Measurements from ENCODE around the gene TIMM44.
"Not testable (repeated sequence)": the region's sequence is repeated elsewhere in the genome, so short reads cannot be mapped to it uniquely, and the experiment has no call there.

TIMM44 gene

GRCh38 chr19:7962644-7963268, 19.3 kb upstream of the TIMM44 start:
- H3K4me1 ChIP-seq (ENCODE audit: control insufficient read depth in 1 of 2, insufficient read depth in 2 of 2, low read length in 2 of 2): no peaks in the 10 kb centered on the region
- H3K36me3 ChIP-seq (ENCODE audit: control insufficient read depth in 1 of 2, insufficient read depth in 2 of 2, low read length in 2 of 2): peaks cover 45 to 72% of the 10 kb centered on the region in 2 donors
- H3K9me3 ChIP-seq (ENCODE audit: control insufficient read depth in 1 of 2, low read length in 2 of 2): no peaks in the 10 kb centered on the region
- H3K4me3 ChIP-seq (ENCODE audit: low read depth in 1 of 2, low read length in 2 of 2): no peak overlapping the region
- H3K27ac ChIP-seq (ENCODE audit: low read length): no peak overlapping the region
- H3K27me3 ChIP-seq (ENCODE audit: low read depth, low read length): no peaks in the 10 kb centered on the region

GRCh38 chr19:7961920-7962626, 18.6 kb upstream of the TIMM44 start:
- H3K4me1 ChIP-seq (ENCODE audit: control insufficient read depth in 1 of 2, insufficient read depth in 2 of 2, low read length in 2 of 2): no peaks in the 10 kb centered on the region
- peaks cover 42 to 69% of the 10 kb centered on the region in 2 donors for H3K36me3 ChIP-seq (ENCODE audit: control insufficient read depth in 1 of 2, insufficient read depth in 2 of 2, low read length in 2 of 2)
- H3K9me3 ChIP-seq (ENCODE audit: control insufficient read depth in 1 of 2, low read length in 2 of 2): no peaks in the 10 kb centered on the region
- no peak overlapping the region for H3K27ac ChIP-seq (ENCODE audit: low read length)
- H3K4me3 ChIP-seq (ENCODE audit: low read depth in 1 of 2, low read length in 2 of 2): no peak overlapping the region
- H3K27me3 ChIP-seq (ENCODE audit: low read depth, low read length): no peaks in the 10 kb centered on the region

- not testable (repeated sequence) for H3K27ac ChIP-seq (ENCODE audit: low read length); H3K9me3 ChIP-seq (ENCODE audit: control insufficient read depth in 1 of 2, low read length in 2 of 2); H3K4me3 ChIP-seq (ENCODE audit: low read depth in 1 of 2, low read length in 2 of 2); H3K4me1 ChIP-seq (ENCODE audit: control insufficient read depth in 1 of 2, insufficient read depth in 2 of 2, low read length in 2 of 2); H3K27me3 ChIP-seq (ENCODE audit: low read depth, low read length)
- H3K36me3 ChIP-seq (ENCODE audit: control insufficient read depth in 1 of 2, insufficient read depth in 2 of 2, low read length in 2 of 2): peaks cover 34 to 59% of the 10 kb centered on the region in 2 donors
Measured at GRCh38 chr19:7961082-7961481, 17.6 kb upstream of the TIMM44 start.

DNA sequence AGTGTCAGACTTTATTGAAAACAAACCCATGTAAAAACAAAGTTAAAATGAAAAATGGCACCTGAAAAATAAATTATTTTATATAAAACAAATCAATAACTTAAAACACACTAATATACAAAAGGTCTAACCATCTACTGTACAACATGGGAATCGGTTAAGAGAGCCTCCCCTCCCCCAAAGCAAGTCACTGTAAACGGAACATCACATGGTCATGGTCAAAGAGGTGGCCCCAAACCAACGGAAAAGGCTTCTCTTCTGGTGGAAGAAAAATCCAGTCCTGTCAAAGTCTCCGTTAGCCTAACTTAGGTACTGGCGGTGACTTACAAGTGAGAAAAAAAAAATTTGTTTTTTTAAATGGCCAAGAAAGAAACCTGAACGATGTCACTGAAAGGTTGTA, 15.7 kb upstream of the TIMM44 start:
- H3K27ac ChIP-seq (ENCODE audit: low read length): no peak overlapping the region
- no peak overlapping the region for H3K4me3 ChIP-seq (ENCODE audit: low read depth in 1 of 2, low read length in 2 of 2)
- H3K9me3 ChIP-seq (ENCODE audit: control insufficient read depth in 1 of 2, low read length in 2 of 2): no peaks in the 10 kb centered on the region
- H3K36me3 ChIP-seq (ENCODE audit: control insufficient read depth in 1 of 2, insufficient read depth in 2 of 2, low read length in 2 of 2): peaks cover 32 to 42% of the 10 kb centered on the region in 2 donors
- no peaks in the 10 kb centered on the region for H3K27me3 ChIP-seq (ENCODE audit: low read depth, low read length)
- no peaks in the 10 kb centered on the region for H3K4me1 ChIP-seq (ENCODE audit: control insufficient read depth in 1 of 2, insufficient read depth in 2 of 2, low read length in 2 of 2)

DNA sequence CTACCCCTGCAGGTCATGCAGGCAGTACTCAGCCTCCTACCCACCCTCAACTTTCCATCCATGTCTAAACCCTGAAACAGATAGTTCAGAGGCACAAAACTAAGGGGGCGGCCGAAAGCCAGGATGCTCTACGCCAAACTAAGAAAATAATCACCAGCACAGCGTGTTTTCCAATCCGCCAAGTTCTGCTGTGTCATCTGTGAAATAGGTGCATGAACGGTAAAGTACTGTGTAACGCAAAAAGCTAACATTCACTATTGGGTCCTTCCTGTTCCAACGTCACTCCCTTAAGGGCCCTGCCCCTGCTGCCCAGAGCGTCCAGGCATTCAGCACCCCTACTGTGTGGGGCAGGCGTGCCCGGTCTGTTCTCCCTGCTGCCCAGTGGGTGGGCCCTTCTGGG, 12.2 kb upstream of the TIMM44 start:
- Histone ChIP-seq H3K36me3 (ENCODE audit: control insufficient read depth in 1 of 2, insufficient read depth in 2 of 2, low read length in 2 of 2) (peaks cover 5 to 18% of the 10 kb centered on the region in 2 donors), H3K27me3 (ENCODE audit: low read depth, low read length) (no peaks in the 10 kb centered on the region), H3K27ac (ENCODE audit: low read length) (no peak overlapping the region), H3K4me1 (ENCODE audit: control insufficient read depth in 1 of 2, insufficient read depth in 2 of 2, low read length in 2 of 2) (no peaks in the 10 kb centered on the region), H3K9me3 (ENCODE audit: control insufficient read depth in 1 of 2, low read length in 2 of 2) (no peaks in the 10 kb centered on the region), H3K4me3 (ENCODE audit: low read depth in 1 of 2, low read length in 2 of 2) (no peak overlapping the region)

DNA sequence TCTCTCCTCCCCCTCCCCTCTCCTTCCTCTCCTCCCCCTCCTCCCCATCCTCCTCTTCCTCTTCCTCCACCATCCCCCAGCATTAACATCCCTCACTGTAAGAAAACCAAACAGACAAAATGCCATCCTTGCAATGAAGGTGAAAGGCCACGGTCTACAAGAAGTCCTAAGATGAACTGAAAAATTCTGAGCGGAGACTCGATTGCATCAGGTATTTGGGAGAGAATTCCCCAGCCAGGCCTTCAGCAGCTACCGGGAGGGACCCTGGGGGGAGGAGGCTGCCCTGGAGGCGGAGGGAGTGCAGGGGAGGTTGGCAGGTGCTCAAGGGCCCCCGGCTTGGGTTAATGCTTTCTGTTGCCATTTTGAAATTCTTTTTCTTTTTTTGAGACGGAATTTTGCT, 10.1 kb upstream of the TIMM44 start:
- peaks cover 0 to 12% of the 10 kb centered on the region in 2 donors for H3K36me3 ChIP-seq (ENCODE audit: control insufficient read depth in 1 of 2, insufficient read depth in 2 of 2, low read length in 2 of 2)
- no peaks in the 10 kb centered on the region for H3K4me1 ChIP-seq (ENCODE audit: control insufficient read depth in 1 of 2, insufficient read depth in 2 of 2, low read length in 2 of 2)
- no peaks in the 10 kb centered on the region for H3K27me3 ChIP-seq (ENCODE audit: low read depth, low read length)
- no peak overlapping the region for H3K27ac ChIP-seq (ENCODE audit: low read length)
- H3K9me3 ChIP-seq (ENCODE audit: control insufficient read depth in 1 of 2, low read length in 2 of 2): no peaks in the 10 kb centered on the region
- no peak overlapping the region for H3K4me3 ChIP-seq (ENCODE audit: low read depth in 1 of 2, low read length in 2 of 2)

GRCh38 chr19:7953060-7953459, 9.6 kb upstream of the TIMM44 start:
- peaks cover 0 to 7% of the 10 kb centered on the region in 2 donors for H3K36me3 ChIP-seq (ENCODE audit: control insufficient read depth in 1 of 2, insufficient read depth in 2 of 2, low read length in 2 of 2)
- no peak overlapping the region for H3K4me3 ChIP-seq (ENCODE audit: low read depth in 1 of 2, low read length in 2 of 2)
- H3K27ac ChIP-seq (ENCODE audit: low read length): no peak overlapping the region
- H3K27me3 ChIP-seq (ENCODE audit: low read depth, low read length): no peaks in the 10 kb centered on the region
- no peaks in the 10 kb centered on the region for H3K9me3 ChIP-seq (ENCODE audit: control insufficient read depth in 1 of 2, low read length in 2 of 2)
- no peaks in the 10 kb centered on the region for H3K4me1 ChIP-seq (ENCODE audit: control insufficient read depth in 1 of 2, insufficient read depth in 2 of 2, low read length in 2 of 2)

- Histone ChIP-seq H3K36me3 (ENCODE audit: control insufficient read depth in 1 of 2, insufficient read depth in 2 of 2, low read length in 2 of 2) (no peaks in the 10 kb centered on the region), H3K27me3 (ENCODE audit: low read depth, low read length) (no peaks in the 10 kb centered on the region), H3K9me3 (ENCODE audit: control insufficient read depth in 1 of 2, low read length in 2 of 2) (no peaks in the 10 kb centered on the region), H3K27ac (ENCODE audit: low read length) (no peak overlapping the region), H3K4me3 (ENCODE audit: low read depth in 1 of 2, low read length in 2 of 2) (no peak overlapping the region), H3K4me1 (ENCODE audit: control insufficient read depth in 1 of 2, insufficient read depth in 2 of 2, low read length in 2 of 2) (peaks cover 0 to 10% of the 10 kb centered on the region in 2 donors)
Measured at GRCh38 chr19:7947939-7948338, 4.5 kb upstream of the TIMM44 start.

DNA sequence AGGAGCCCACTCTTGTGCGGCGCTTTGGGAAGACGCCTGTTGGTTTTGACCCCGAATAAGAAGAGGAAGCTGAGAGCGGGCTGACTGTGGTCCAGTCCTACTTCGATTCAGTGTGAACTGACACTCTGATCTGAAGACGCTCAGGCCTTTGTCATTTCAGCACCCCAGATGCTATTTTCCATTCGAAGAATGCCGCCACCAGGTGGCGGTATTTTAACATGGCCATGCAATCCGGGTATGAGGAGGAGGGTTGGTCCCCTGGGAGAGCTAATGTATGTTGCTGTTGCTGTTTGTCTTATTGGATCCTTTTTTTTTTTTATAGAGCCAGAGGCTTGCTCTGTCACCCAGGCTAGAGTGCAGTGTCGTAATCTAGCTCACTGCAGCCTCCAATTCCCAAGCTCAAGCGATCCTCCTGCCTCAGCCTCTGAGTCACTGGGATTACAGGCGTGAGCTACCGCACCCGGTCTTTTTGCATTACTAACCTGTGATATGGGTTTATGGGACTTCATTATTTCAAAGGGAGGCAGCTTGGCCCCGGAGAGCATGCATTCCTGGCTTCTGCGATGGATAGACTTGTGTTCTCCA, 803 bp upstream of the TIMM44 start:
- Histone ChIP-seq H3K9me3 (ENCODE audit: control insufficient read depth in 1 of 2, low read length in 2 of 2) (no peaks in the 10 kb centered on the region), H3K36me3 (ENCODE audit: control insufficient read depth in 1 of 2, insufficient read depth in 2 of 2, low read length in 2 of 2) (peaks cover 10 to 15% of the 10 kb centered on the region in 2 donors), H3K27me3 (ENCODE audit: low read depth, low read length) (no peaks in the 10 kb centered on the region), H3K4me3 (ENCODE audit: low read depth in 1 of 2, low read length in 2 of 2) (peak overlapping the region; percentile 85 to 95), H3K4me1 (ENCODE audit: control insufficient read depth in 1 of 2, insufficient read depth in 2 of 2, low read length in 2 of 2) (peaks cover 0 to 29% of the 10 kb centered on the region in 2 donors), H3K27ac (ENCODE audit: low read length) (peak overlapping the region; percentile 66)

GRCh38 chr19:7942981-7943443, 454 bp downstream of the TIMM44 start:
- Histone ChIP-seq H3K36me3 (ENCODE audit: control insufficient read depth in 1 of 2, insufficient read depth in 2 of 2, low read length in 2 of 2) (peaks cover 14 to 16% of the 10 kb centered on the region in 2 donors), H3K27ac (ENCODE audit: low read length) (peak overlapping the region; percentile 95), H3K4me1 (ENCODE audit: control insufficient read depth in 1 of 2, insufficient read depth in 2 of 2, low read length in 2 of 2) (peaks cover 0 to 29% of the 10 kb centered on the region in 2 donors), H3K9me3 (ENCODE audit: control insufficient read depth in 1 of 2, low read length in 2 of 2) (no peaks in the 10 kb centered on the region), H3K27me3 (ENCODE audit: low read depth, low read length) (no peaks in the 10 kb centered on the region), H3K4me3 (ENCODE audit: low read depth in 1 of 2, low read length in 2 of 2) (peak overlapping the region; percentile 85 to 95)

DNA sequence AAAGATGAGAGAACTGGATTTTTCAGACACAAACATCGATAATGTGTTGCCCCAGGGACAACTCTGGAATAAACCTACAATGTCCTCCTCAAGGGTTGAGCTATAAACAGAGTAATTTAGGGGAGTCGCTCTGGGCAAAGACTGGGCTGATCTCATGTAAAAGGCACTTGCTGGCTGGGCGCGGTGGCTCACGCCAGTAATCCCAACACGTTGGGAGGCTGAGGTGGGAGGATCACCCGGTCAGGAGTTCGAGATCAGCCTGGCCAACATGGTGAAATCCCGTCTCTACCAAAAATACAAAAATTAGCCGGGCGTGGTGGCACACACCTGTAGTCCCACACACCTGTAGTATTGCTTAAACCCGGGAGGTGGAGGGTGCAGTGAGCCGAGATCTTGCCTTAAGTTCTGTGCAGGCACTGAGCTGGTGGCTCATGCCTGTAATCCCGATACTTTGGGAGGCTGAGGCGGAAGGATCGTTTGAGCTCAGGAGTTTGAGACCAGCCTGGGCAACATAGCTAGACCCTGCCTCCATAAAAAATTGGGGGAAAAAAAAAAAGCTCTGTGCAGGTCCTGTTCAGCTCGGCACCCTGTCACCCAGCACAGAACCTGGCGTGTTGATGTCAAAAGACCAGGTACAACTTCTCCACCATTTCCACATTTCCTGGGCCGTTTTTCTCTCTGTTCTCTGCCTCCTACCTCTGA, 1.4 kb downstream of the TIMM44 start:
- H3K27me3 ChIP-seq (ENCODE audit: low read depth, low read length): no peaks in the 10 kb centered on the region
- H3K27ac ChIP-seq (ENCODE audit: low read length): no peak overlapping the region
- H3K9me3 ChIP-seq (ENCODE audit: control insufficient read depth in 1 of 2, low read length in 2 of 2): no peaks in the 10 kb centered on the region
- peak overlapping the region; percentile 7 to 95 for H3K4me3 ChIP-seq (ENCODE audit: low read depth in 1 of 2, low read length in 2 of 2)
- H3K36me3 ChIP-seq (ENCODE audit: control insufficient read depth in 1 of 2, insufficient read depth in 2 of 2, low read length in 2 of 2): peaks cover 18 to 25% of the 10 kb centered on the region in 2 donors
- peaks cover 0 to 29% of the 10 kb centered on the region in 2 donors for H3K4me1 ChIP-seq (ENCODE audit: control insufficient read depth in 1 of 2, insufficient read depth in 2 of 2, low read length in 2 of 2)

Data from muscle layer of duodenum (tissue), 2 donors.